ENCODE results near the gene PRDM16. TPM values are rescaled to one million over a fixed set of nuclear protein-coding genes. Genes with fewer than 3 reads are reported as not detected.

Gene PRDM16
- polyA plus RNA-seq, 2 of the 4 experiments (the other 2 are of a cell fraction): 0.03 to 0.35 TPM

DNA sequence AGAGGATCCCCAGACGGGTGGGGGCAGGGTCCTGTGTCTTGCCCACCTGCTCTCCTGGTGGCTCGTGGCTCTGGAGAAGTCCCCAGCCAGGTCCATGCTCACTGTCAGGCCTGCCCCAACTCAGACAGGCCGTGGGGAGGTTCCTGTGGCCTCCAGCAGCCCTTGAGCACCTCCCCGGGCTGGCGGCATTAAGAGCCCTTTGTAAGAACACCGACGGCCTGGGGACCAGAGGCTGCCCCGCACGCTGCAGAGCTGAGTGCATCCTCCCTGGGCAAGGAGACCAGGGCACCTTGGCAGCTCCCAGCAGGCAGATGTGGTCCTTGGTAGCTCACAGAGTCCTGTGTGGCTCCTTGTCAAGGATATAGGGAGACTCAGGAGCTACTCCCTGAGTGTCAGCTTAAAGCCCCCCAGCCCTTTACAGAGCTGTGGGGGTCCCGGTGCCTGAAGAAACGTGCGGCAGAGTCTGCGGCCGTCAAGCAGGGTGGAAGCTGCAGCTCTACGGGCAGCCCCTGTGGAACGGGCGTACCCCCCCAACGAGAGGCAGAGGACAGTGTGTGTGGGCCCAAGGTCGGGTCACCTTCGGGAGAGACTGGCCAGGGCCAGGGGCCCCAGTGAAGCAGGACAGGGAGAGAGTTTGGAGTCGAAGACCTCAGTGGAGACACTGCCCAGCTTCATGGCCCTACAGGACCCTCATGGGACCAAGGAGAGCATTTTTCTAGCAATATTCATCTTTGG lies 118.6 kb downstream of the PRDM16 start:
- DNase-seq (ENCODE audit: low read depth in 1 of 2, low spot score in 1 of 2) (no peak), FAIRE-seq (no peak), ATAC-seq (no peak)
- H3K4me2 ChIP-seq: no peak overlapping the region
- 47% methylated on average over 8 of the region's 21 CpGs for WGBS (ENCODE audit: missing lambda C conversion rate)
- no peaks in the 10 kb centered on the region for H3K4me1 ChIP-seq
- H3K27ac ChIP-seq: no peak overlapping the region
- H3K9me3 ChIP-seq: no peaks in the 10 kb centered on the region
- ChIA-PET CTCF (no interaction called here), POLR2A (no interaction called here)
- TF ChIP-seq, protein P1, sequence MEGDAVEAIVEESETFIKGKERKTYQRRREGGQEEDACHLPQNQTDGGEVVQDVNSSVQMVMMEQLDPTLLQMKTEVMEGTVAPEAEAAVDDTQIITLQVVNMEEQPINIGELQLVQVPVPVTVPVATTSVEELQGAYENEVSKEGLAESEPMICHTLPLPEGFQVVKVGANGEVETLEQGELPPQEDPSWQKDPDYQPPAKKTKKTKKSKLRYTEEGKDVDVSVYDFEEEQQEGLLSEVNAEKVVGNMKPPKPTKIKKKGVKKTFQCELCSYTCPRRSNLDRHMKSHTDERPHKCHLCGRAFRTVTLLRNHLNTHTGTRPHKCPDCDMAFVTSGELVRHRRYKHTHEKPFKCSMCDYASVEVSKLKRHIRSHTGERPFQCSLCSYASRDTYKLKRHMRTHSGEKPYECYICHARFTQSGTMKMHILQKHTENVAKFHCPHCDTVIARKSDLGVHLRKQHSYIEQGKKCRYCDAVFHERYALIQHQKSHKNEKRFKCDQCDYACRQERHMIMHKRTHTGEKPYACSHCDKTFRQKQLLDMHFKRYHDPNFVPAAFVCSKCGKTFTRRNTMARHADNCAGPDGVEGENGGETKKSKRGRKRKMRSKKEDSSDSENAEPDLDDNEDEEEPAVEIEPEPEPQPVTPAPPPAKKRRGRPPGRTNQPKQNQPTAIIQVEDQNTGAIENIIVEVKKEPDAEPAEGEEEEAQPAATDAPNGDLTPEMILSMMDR (IDR thresholded peaks at IDR 0.05): no peak
- TF ChIP-seq HOXA7 (CRISPR knock-in tag; IDR thresholded peaks at IDR 0.05) (no peak), GATA3 (IDR thresholded peaks at IDR 0.05; ENCODE audit: borderline replicate concordance) (no peak), MAFK (IDR thresholded peaks at IDR 0.05; ENCODE audit: partially characterized antibody) (no peak), CEBPB (IDR thresholded peaks at IDR 0.05) (no peak), NFE2L2 (conservative IDR thresholded peaks at IDR 0.05; ENCODE audit: low read length) (no peak), SMC3 (IDR thresholded peaks at IDR 0.05) (no peak)
- H3K4me3 ChIP-seq: no peak overlapping the region

DNA sequence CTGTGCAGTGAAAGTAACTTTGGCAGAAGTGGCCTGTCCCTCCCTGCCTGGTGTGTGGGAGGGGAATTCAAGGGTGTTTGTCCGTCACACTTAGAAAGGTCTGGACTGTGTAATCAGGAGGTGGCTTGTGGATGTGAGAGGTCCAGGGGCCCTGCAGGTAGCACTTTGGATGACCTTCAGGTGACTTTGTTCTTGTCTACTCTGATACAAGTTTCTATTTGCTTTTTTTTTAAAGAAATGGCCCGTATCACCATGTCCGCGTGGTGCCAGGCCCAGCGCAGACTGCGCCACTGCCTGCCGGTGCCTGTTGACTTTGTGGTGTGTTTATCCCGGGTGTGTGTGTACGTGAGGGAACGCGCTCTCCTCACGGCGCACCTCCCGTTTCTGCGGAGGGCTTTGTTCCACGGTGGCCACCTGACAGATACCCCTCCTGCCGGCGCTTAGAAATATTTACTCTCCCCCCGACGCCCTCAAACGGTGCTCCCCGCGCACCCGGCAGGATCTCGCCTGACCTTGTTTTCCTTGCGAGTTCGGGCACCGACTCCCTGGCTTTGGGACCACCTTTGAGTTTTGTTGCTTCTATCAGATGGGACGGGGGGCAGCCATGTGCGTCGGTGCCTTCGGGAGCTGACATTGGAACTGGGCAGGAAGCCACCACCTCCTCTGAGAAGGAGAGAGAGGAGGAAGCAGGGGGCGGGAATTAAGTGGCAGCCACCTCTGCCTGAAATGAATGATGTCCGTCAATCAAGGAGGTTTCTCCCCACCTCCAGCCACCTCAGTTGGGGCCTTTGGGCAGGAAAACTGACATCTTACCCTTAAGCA lies 119.4 kb downstream of the PRDM16 start:
- CTCF ChIA-PET: no interaction called here
- H3K4me3 ChIP-seq: no peak overlapping the region
- no peak overlapping the region for H3K4me2 ChIP-seq
- H3K4me1 ChIP-seq: no peaks in the 10 kb centered on the region
- FAIRE-seq: no peak
- no peaks in the 10 kb centered on the region for H3K9me3 ChIP-seq
- 82% methylated on average over 34 of the region's 34 CpGs for WGBS (ENCODE audit: missing lambda C conversion rate)
- POLR2A ChIA-PET: no interaction called here
- no peak for ATAC-seq
- H3K27ac ChIP-seq: no peak overlapping the region
- TF ChIP-seq, protein P2, sequence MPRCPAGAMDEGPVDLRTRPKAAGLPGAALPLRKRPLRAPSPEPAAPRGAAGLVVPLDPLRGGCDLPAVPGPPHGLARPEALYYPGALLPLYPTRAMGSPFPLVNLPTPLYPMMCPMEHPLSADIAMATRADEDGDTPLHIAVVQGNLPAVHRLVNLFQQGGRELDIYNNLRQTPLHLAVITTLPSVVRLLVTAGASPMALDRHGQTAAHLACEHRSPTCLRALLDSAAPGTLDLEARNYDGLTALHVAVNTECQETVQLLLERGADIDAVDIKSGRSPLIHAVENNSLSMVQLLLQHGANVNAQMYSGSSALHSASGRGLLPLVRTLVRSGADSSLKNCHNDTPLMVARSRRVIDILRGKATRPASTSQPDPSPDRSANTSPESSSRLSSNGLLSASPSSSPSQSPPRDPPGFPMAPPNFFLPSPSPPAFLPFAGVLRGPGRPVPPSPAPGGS (IDR thresholded peaks at IDR 0.05): no peak
- no peak for TF ChIP-seq ZC3H11A (IDR thresholded peaks at IDR 0.05)
- DNase-seq (ENCODE audit: low read depth in 1 of 2, low spot score in 1 of 2): no peak

DNA sequence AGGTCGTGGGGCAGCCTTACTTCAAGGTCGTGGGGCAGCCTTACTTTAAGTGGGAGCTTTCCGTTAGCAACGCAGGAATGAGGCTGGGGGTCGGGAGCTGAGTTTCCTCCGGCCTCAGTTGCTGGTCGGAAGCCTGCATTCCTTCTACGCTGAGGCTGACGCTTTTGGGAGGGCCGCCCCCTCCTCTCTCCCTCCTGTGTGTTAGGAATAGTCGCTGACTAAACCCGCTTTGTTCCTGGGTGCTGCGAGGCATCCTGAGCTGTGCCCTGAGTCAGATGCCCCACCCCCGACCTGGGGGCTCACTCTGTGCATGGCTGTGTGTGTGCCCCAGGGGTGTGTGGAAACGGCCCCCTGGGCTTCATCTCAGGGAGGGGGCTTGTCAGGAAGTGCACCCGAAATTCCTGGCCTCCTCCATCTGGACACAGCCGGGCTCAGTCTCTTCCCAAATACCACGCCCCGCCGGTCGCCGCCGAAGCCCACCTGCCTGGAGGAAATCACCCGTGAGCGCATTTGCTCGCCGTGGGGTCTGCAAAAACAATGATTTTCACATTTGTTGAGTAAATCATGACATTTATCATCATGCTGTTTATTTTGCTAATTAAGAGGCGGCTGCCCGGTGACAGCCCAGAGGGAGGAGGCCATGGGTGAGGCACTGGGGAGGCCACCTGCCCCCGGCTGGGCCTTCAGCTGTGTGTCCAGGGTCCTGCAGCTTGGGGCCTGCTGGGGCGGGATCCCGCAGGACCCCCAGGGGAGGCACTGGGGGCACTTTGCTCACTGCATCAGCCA lies 121.4 kb downstream of the PRDM16 start:
- no peak for DNase-seq (ENCODE audit: low read depth in 1 of 2, low spot score in 1 of 2)
- CTCF ChIA-PET: no interaction called here
- FAIRE-seq: no peak
- no peak overlapping the region for H3K27ac ChIP-seq
- no peak overlapping the region for H3K4me2 ChIP-seq
- TF ChIP-seq BHLHE40 (IDR thresholded peaks at IDR 0.05; ENCODE audit: low read depth, low read length): no peak
- no peak for TF ChIP-seq ZFP36 (IDR thresholded peaks at IDR 0.05; ENCODE audit: borderline replicate concordance, partially characterized antibody)
- TF ChIP-seq JUNB (IDR thresholded peaks at IDR 0.05): no peak
- TF ChIP-seq, protein P1 (IDR thresholded peaks at IDR 0.05): no peak
- TF ChIP-seq NPAS2 (CRISPR knock-in tag; IDR thresholded peaks at IDR 0.05; ENCODE audit: borderline replicate concordance): no peak
- TF ChIP-seq, protein P3, sequence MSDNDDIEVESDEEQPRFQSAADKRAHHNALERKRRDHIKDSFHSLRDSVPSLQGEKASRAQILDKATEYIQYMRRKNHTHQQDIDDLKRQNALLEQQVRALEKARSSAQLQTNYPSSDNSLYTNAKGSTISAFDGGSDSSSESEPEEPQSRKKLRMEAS (IDR thresholded peaks at IDR 0.05): no peak
- no peak for TF ChIP-seq EHF (CRISPR knock-in tag; IDR thresholded peaks at IDR 0.05)
- no peaks in the 10 kb centered on the region for H3K4me1 ChIP-seq
- no peak overlapping the region for H3K4me3 ChIP-seq
- no peak for ATAC-seq
- POLR2A ChIA-PET: no interaction called here
- 84% methylated on average over 17 of the region's 32 CpGs for WGBS (ENCODE audit: missing lambda C conversion rate)
- no peaks in the 10 kb centered on the region for H3K9me3 ChIP-seq

Data from A549 (cell line).